ENCODE results near the gene P2RX3.

Gene P2RX3

DNA sequence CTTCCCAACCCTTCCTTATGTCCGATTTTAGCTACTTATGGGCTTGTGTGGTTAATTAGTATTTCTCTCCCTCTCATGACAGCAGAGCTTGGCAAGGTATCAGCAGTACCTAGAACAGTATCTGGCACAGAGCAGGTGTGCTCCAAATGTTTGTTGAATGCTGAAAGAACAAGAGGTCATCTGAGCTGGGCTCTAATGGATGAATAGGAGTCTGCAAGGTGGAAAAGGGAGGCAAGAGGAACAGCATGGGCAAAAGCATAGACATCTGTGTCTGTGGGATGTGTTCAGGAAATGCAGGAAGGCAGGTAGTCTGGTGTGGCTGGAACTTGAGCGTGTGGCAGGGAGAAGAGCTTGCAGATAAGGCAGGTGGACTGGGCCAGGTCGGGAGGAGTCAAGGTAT lies 23.8 kb downstream of the P2RX3 start:
- TF ChIP-seq SIN3A (IDR thresholded peaks at IDR 0.05; ENCODE audit: borderline replicate concordance, insufficient read depth, low read length) (no peak), POLR2AphosphoS5 (IDR thresholded peaks at IDR 0.05; ENCODE audit: low read depth, low read length) (no peak), TAF1 (IDR thresholded peaks at IDR 0.05; ENCODE audit: borderline replicate concordance, insufficient read depth, low read length) (no peak)
- TF ChIP-seq, protein P1, sequence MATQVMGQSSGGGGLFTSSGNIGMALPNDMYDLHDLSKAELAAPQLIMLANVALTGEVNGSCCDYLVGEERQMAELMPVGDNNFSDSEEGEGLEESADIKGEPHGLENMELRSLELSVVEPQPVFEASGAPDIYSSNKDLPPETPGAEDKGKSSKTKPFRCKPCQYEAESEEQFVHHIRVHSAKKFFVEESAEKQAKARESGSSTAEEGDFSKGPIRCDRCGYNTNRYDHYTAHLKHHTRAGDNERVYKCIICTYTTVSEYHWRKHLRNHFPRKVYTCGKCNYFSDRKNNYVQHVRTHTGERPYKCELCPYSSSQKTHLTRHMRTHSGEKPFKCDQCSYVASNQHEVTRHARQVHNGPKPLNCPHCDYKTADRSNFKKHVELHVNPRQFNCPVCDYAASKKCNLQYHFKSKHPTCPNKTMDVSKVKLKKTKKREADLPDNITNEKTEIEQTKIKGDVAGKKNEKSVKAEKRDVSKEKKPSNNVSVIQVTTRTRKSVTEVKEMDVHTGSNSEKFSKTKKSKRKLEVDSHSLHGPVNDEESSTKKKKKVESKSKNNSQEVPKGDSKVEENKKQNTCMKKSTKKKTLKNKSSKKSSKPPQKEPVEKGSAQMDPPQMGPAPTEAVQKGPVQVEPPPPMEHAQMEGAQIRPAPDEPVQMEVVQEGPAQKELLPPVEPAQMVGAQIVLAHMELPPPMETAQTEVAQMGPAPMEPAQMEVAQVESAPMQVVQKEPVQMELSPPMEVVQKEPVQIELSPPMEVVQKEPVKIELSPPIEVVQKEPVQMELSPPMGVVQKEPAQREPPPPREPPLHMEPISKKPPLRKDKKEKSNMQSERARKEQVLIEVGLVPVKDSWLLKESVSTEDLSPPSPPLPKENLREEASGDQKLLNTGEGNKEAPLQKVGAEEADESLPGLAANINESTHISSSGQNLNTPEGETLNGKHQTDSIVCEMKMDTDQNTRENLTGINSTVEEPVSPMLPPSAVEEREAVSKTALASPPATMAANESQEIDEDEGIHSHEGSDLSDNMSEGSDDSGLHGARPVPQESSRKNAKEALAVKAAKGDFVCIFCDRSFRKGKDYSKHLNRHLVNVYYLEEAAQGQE (IDR thresholded peaks at IDR 0.05; ENCODE audit: insufficient read depth in 1 of 2, low read depth in 2 of 2, low read length in 2 of 2) = no peak

DNA sequence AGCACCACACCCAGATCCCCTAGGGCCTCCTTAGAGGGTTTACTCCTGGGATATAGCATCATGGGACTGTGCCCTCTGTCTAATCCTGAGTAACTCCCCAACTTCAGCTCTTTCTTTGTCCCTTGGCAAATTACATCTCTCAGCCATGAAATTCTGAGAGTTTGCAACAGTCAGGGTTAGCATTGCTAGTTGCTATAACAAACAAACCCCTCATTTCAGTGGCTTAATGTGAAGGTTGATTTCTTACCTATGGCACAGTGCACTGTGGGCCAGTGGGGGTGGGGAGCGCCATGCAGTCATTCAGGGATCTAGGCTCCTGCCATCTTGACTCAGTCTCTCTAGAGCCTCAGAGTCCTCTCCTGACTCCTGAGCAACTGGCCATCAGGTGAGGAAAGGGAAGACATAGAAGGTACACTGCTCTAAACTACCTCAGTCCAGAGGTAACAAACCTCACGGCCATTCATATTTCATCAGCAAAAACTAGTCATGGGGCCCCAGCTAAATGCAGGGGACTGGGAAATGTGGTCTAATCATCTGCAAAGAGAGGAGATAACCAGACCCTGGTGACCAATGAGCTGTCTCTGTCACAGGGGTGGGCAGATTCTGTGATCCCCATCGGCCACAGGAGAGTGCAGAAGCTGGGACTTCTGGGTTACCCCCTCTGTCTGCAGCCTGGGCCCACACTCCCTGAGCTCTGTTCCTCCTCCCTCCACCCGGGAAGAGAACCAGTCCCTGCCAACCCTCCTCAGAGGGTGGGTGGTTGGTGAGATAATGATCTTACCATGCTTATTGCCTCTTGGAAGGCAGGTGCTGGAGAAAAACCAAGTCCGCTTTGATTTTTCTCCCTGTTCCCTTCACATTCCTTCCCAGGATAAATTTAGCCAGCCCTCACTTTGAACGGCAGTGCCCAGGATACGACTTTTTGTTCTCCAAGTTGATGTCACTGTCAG lies 25.3 kb downstream of the P2RX3 start:
- TF ChIP-seq SIN3A (IDR thresholded peaks at IDR 0.05; ENCODE audit: borderline replicate concordance, insufficient read depth, low read length) (no peak), FOXP2 (optimal IDR thresholded peaks at IDR 0.05; ENCODE audit: borderline replicate concordance, extremely low read depth, extremely low read length, insufficient read depth) (no peak), TAF1 (IDR thresholded peaks at IDR 0.05; ENCODE audit: borderline replicate concordance, insufficient read depth, low read length) (no peak), POLR2AphosphoS5 (IDR thresholded peaks at IDR 0.05; ENCODE audit: low read depth, low read length) (no peak)
- TF ChIP-seq, protein P1 (IDR thresholded peaks at IDR 0.05; ENCODE audit: insufficient read depth in 1 of 2, low read depth in 2 of 2, low read length in 2 of 2) = no peak

DNA sequence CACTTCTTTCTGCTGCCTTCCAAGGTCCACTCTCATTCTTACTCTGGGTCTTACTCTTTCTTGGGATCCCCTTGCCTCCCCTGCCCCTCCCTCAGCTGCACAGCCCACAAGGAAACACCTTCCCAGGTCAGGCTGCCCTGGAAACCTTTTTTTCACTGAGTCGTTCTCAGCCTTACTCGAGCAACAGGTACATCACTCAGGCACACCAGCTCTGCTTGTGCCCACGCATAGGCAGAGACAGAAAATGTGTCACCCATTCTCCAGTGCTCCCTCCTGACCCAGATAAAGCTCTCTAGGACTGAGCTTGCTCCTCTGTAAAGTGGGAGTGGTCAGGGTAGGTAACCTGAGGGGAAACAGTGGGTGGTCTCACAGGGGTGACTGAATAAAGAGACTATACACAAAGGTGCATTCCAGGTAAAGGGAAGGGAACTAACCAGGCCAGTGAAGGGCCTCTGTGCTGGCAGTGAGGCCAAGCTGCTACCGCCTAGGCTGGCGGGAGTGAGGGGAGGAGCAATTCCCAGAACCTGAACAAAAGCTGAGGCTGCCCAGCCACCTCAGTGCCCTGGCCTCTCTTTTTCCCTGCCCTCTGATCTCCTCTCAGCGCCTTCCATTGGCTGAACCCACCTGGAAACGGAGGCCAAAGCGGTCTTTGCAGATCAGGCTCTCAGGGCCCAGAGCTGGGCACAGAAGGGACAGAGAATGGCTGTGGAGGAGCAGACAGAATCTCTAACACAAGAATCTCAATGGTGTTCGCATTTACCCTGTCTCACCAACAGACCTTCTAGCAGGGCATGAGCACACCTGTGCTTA lies 26.9 kb downstream of the P2RX3 start:
- no peak for TF ChIP-seq TAF1 (IDR thresholded peaks at IDR 0.05; ENCODE audit: borderline replicate concordance, insufficient read depth, low read length)
- TF ChIP-seq, protein P1 (IDR thresholded peaks at IDR 0.05; ENCODE audit: insufficient read depth in 1 of 2, low read depth in 2 of 2, low read length in 2 of 2) = no peak
- TF ChIP-seq SIN3A (IDR thresholded peaks at IDR 0.05; ENCODE audit: borderline replicate concordance, insufficient read depth, low read length) = no peak
- no peak for TF ChIP-seq POLR2AphosphoS5 (IDR thresholded peaks at IDR 0.05; ENCODE audit: low read depth, low read length)
- no peak for TF ChIP-seq FOXP2 (optimal IDR thresholded peaks at IDR 0.05; ENCODE audit: borderline replicate concordance, extremely low read depth, extremely low read length, insufficient read depth)

DNA sequence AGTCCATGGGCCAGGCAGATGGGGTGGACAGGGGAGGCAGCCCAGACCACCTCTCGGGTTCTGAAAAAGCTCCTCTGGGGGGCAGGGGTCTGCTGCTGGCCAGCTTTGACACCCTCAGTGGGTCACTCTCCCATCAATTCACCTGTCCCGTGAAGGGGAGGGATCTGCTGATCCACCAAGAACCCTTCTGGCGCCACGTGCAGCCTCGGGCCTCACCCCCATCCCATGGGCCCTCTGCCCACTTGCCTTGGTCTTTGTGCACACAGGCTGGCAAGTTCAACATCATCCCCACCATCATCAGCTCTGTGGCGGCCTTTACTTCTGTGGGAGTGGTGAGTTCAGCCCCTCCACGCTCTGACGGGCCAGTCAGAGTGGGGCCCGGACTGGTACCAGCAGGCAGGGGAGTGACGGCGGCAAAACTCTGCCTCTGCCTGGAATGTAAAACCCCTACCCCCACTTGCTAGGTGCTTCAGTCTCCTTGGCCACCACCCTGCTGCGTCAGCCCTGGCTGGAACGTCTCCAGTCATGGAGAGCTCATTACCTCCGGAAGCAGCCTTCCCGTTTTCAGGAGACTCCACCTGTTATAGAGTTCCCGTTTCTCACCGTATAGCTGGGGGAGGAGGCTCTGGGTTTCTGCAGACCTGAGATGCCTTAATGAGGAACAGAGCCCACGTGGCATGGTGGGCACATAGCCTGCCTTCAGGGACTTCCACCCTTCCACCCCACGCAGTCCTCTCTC lies 30.1 kb downstream of the P2RX3 start:
- TF ChIP-seq, protein P1 (IDR thresholded peaks at IDR 0.05; ENCODE audit: insufficient read depth in 1 of 2, low read depth in 2 of 2, low read length in 2 of 2) = no peak
- TF ChIP-seq FOXP2 (optimal IDR thresholded peaks at IDR 0.05; ENCODE audit: borderline replicate concordance, extremely low read depth, extremely low read length, insufficient read depth) (no peak), SIN3A (IDR thresholded peaks at IDR 0.05; ENCODE audit: borderline replicate concordance, insufficient read depth, low read length) (no peak)

All from PFSK-1 (cell line).